GM12892 (cell line): ENCODE data around the gene CRTC1.

ENCODE experiments used
- POLR2A ChIP-seq: IDR thresholded peaks from 2 replicates; pipeline ENCODE4 v1.6.1; 2011; ENCODE audit warnings: low read depth, low read length, control low read depth
- POLR2AphosphoS5 ChIP-seq: IDR thresholded peaks from 2 replicates; pipeline ENCODE4 v1.6.1; 2011; ENCODE audit warnings: low read depth, low read length, control low read depth
- TAF1 ChIP-seq: IDR thresholded peaks from 2 replicates; pipeline ENCODE4 v1.6.1; 2011; ENCODE audit warnings: low read depth, mild to moderate bottlenecking, control low read depth, low read length, borderline replicate concordance

GRCh38 chr19:18674616-18675015 is 8.9 kb upstream of the CRTC1 start:
- TF ChIP-seq POLR2A, result no peak
- no peak for TF ChIP-seq POLR2AphosphoS5
- no peak for TF ChIP-seq TAF1
